Right atrium auricular region (tissue), 2 donors: ENCODE data around the gene TFDP1. TPM values are rescaled to one million over a fixed set of nuclear protein-coding genes. Genes with fewer than 3 reads are reported as not detected.

Experiments
- DNase-seq: peaks from one replicate; pipeline ENCODE4 v3.0.0-alpha.2; 2019; ENCODE audit warnings: low spot score
- H3K27ac ChIP-seq, 2 donors: fragments of 200-600 bp; sonication (generic); 1 replicate in 1 of 2; 2 replicates in 1 of 2; pipeline ENCODE4 v1.5.1; 2016 to 2019
- H3K27me3 ChIP-seq, 2 donors: fragments of 200-600 bp; sonication (generic); one replicate each; pipeline versions ENCODE4 v1.5.1 to v1.6.0; 2017 to 2019
- H3K36me3 ChIP-seq: fragments of 200-600 bp; sonication (generic); one replicate; pipeline ENCODE4 v1.5.1; 2016
- H3K4me1 ChIP-seq, 2 donors: fragments of 200-600 bp; sonication (generic); one replicate each; pipeline versions ENCODE4 v1.5.1 to v1.6.0; 2017 to 2019
- H3K4me3 ChIP-seq, 2 donors: fragments of 200-600 bp; sonication (generic); 1 replicate in 1 of 2; 2 replicates in 1 of 2; pipeline ENCODE4 v1.5.1; 2017 to 2019; ENCODE audit warnings: mild to moderate bottlenecking in 1 of 2, moderate library complexity in 1 of 2
- H3K9me3 ChIP-seq, 2 donors: fragments of 200-600 bp; sonication (generic); one replicate each; pipeline ENCODE4 v1.5.1; 2019
- CTCF ChIP-seq, 2 donors: fragments of 200-600 bp; sonication (generic); IDR thresholded peaks; one replicate each; pipeline ENCODE4 v1.5.1; 2019; ENCODE audit warnings: antibody characterized with exemption in 2 of 2
- total RNA-seq, 2 donors: library from RNA; depleted of rRNA; stranded (reverse); fragments of >200 nt; gene quantifications; one replicate each; pipeline ENCODE4 v1.1.0, GENCODE V29; 2016

TFDP1 gene
- total RNA-seq, 2 donors from 2014 or later, result 34.4 to 40.4 TPM

DNA sequence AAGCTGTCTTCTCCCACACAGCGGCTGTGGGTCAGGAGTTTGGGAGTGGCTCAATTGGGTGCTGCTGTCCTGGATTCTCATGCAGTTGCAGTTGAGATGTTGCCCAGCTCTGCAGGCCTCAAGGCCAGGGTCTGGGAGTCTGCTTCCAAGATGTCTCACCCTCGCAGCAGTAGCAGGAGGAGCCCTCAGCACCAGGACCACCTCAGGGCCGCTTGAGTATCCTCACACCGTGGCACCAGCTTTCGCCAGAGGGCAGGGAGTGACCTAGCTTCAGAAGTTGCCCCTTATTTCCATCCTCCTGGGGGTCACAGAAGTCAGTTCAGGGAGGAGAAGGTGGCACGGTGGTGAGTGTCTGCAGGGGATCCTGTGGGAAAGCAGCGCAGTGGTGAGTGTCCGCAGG lies 20.9 kb downstream of the TFDP1 start:
- H3K36me3 ChIP-seq, result no peaks in the 10 kb centered on the region
- no peaks in the 10 kb centered on the region for H3K9me3 ChIP-seq
- TF ChIP-seq CTCF (IDR thresholded peaks at IDR 0.05), result no peak
- H3K4me3 ChIP-seq, result no peak overlapping the region
- no peak overlapping the region for H3K27ac ChIP-seq
- no peak for DNase-seq
- H3K4me1 ChIP-seq, result no peaks in the 10 kb centered on the region
- H3K27me3 ChIP-seq, result no peaks in the 10 kb centered on the region

- DNase-seq, result no peak
- no peaks in the 10 kb centered on the region for H3K4me1 ChIP-seq
- H3K36me3 ChIP-seq, result no peaks in the 10 kb centered on the region
- TF ChIP-seq CTCF (IDR thresholded peaks at IDR 0.05), result no peak
- no peak overlapping the region for H3K27ac ChIP-seq
- no peaks in the 10 kb centered on the region for H3K9me3 ChIP-seq
- H3K27me3 ChIP-seq, result no peaks in the 10 kb centered on the region
- no peak overlapping the region for H3K4me3 ChIP-seq
Observed at GRCh38 chr13:113605866-113606438, 21.4 kb downstream of the TFDP1 start.

DNA sequence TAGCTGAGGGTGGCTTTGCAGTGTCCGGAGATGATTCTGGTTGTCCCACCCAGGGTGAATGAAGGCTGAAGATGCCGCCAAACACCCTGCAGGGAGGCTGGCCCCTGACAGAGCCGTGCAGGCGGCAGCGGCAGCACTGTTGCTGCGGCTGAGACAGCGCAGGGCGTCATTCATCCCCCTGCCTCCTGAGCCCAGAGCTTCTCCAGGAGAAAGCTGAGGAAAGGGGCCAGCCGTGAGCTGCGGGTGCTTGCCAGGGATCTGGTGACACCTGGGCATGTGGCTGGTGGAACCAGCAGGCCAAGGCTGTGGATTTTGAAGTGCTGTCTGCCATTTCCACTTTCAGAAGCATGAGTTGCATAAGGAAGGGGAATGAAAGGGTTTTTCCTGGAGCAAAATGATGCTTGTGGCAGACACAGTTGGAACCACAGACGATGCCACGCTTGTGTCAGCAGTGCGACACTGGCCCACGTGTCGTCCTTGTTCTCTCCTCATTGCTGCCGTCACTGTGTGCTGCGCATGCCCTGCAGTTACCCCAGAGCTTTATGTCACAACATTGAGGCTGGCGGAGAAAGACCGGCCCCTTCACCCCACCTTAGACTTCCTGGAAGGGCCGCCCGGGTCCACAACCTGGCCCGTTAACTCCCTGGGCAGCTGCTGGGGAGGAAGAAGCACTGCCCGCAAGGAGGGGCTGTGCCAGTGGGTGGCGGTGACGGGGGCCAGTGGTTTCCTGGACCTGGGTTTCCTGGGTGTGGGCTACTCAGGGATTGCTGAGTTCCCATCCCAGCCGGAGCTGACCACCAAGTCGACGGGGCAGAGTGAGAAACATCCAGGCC lies 22.7 kb downstream of the TFDP1 start:
- TF ChIP-seq CTCF (IDR thresholded peaks at IDR 0.05), result no peak
- H3K36me3 ChIP-seq, result no peaks in the 10 kb centered on the region
- no peaks in the 10 kb centered on the region for H3K9me3 ChIP-seq
- H3K4me3 ChIP-seq, result no peak overlapping the region
- no peaks in the 10 kb centered on the region for H3K4me1 ChIP-seq
- H3K27me3 ChIP-seq, result no peaks in the 10 kb centered on the region
- DNase-seq, result no peak
- no peak overlapping the region for H3K27ac ChIP-seq

DNA sequence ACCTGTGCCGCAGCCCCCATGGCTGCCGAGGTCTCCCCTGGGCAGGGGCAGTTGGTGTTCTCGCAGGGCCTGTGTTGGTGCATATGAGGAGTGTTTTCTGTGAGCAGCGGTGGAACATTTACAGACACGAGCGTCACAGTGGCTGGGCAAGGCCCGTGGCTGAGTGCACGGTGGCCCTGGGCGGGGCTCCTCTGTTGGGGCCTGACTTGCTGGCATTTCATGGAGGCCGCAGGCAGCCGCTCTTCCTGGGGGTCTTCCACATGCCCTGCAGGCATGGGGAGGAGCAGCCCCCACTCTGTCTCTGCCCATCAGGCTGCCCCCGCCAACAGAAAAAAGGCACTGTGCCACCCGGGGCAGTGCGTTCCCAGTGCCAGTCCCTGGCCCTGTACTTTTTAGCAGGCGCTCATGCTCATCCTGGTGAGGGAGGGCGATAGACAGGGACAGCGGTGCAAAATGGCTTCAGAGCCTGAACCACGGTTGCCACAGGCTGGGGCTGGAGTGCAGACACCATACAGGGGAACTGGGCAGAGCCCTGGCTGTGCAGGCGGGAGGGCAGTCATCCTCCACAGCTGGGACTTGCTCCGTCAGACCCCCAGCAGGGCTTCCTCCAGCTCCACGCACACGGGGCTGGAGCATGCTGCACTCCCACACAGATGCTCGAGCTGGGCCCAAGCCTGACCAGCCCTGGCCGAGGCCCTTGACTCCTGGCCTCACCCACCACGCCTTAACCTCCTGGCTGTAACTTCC lies 23.5 kb downstream of the TFDP1 start:
- Histone ChIP-seq H3K27ac (no peak overlapping the region), H3K4me3 (no peak overlapping the region), H3K4me1 (no peaks in the 10 kb centered on the region), H3K9me3 (no peaks in the 10 kb centered on the region), H3K27me3 (no peaks in the 10 kb centered on the region), H3K36me3 (no peaks in the 10 kb centered on the region)
- no peak for DNase-seq
- TF ChIP-seq CTCF (IDR thresholded peaks at IDR 0.05), result no peak

GRCh38 chr13:113608967-113609533 lies 24.5 kb downstream of the TFDP1 start:
- Histone ChIP-seq H3K4me3 (no peak overlapping the region), H3K27ac (no peak overlapping the region), H3K27me3 (no peaks in the 10 kb centered on the region), H3K9me3 (no peaks in the 10 kb centered on the region), H3K4me1 (no peaks in the 10 kb centered on the region), H3K36me3 (no peaks in the 10 kb centered on the region)
- no peak for DNase-seq
- no peak for TF ChIP-seq CTCF (IDR thresholded peaks at IDR 0.05)
